Right lobe of liver (tissue), 6 donors: Measurements from ENCODE around the gene LHPP. TPM values are rescaled to one million over a fixed set of nuclear protein-coding genes. Genes with fewer than 3 reads are reported as not detected.

Source experiments
- ATAC-seq, 4 donors: fragments of 200-7000 bp; cut with Tn5 transposase; one replicate each; pipeline ENCODE4 v1.9.1; 2020; ENCODE audit warnings: mild to moderate bottlenecking in 4 of 4, moderate library complexity in 4 of 4
- DNase-seq, 3 donors: peaks; one replicate each; pipeline ENCODE4 v3.0.0-alpha.2; 2020
- H3K27ac ChIP-seq, 3 donors: fragments of 200-600 bp; one replicate each; pipeline ENCODE4 v1.8.0; 2022
- H3K27me3 ChIP-seq, 2 donors: fragments of 200-600 bp; one replicate each; pipeline ENCODE4 v1.8.0; 2022
- H3K36me3 ChIP-seq, 4 donors: fragments of 200-600 bp; sonication (generic) in 1 of 4; one replicate each; pipeline versions ENCODE4 v1.5.1 to v1.8.0; 2017 to 2022; ENCODE audit warnings: control low read depth in 1 of 4
- H3K4me1 ChIP-seq, 4 donors: fragments of 200-600 bp; sonication (generic) in 1 of 4; one replicate each; pipeline versions ENCODE4 v1.5.1 to v1.8.0; 2017 to 2022; ENCODE audit warnings: control low read depth in 1 of 4
- H3K4me3 ChIP-seq, 3 donors: fragments of 200-600 bp; one replicate each; pipeline ENCODE4 v1.8.0; 2022
- H3K9me3 ChIP-seq, 4 donors: fragments of 200-600 bp; sonication (generic) in 1 of 4; one replicate each; pipeline versions ENCODE4 v1.5.1 to v1.8.0; 2017 to 2022; ENCODE audit warnings: control low read depth in 1 of 4
- CTCF ChIP-seq, 4 donors: fragments of 200-600 bp in 3 of 4; fragments of 450-650 bp in 1 of 4; IDR thresholded peaks; one replicate each; pipeline versions ENCODE4 v1.5.1 to v1.8.0; 2016 to 2022; ENCODE audit warnings: antibody characterized with exemption in 4 of 4, mild to moderate bottlenecking in 2 of 4
- POLR2A ChIP-seq: fragments of 450-650 bp; IDR thresholded peaks from one replicate; pipeline ENCODE4 v1.6.1; 2017; ENCODE audit warnings: antibody characterized with exemption, mild to moderate bottlenecking
- WGBS: methylation state at CpG from one replicate; pipeline ENCODE4 v1.1.6; 2018; ENCODE audit warnings: low coverage, low lambda C conversion rate; ENCODE audit not compliant: insufficient coverage; ENCODE audit errors: missing lambda C conversion rate; 5-methylcytosine and 5-hydroxymethylcytosine counted together
- intact Hi-C, 2 donors: fragments of 100-400 bp; cut with DNase I; formaldehyde crosslinking; loops; one replicate each; pipeline versions ENCODE4 v1.11.2 to v1.14.1; 2022
- total RNA-seq, 6 experiments: library from RNA; depleted of rRNA in 2 of 6; stranded (reverse); fragments of >200 nt in 2 of 6; fragmentation: NEBNext Ultra II Directional in 3 of 6; extraction: Animal tissue kit (Norgen Biotek cat#: 25700) in 3 of 6; gene quantifications; one replicate each; pipeline versions ENCODE4 v1.1.0 to v1.2.4, GENCODE V29; 2016 to 2023
- donor health status: DM: no; HTN: yes; CAD: no.
- donor health status: DM: no; HTN: no; CAD: no.
- donor health status: DM: no; HTN: no; CAD: no.
- donor health status: DM: no; HTN: yes; CAD: no.
- donor health status: DM: no; HTN: yes; CAD: no.

The LHPP gene
- total RNA-seq, 6 experiments from 2014 or later, result 19.3 to 56.3 (median 36.3) TPM

GRCh38 chr10:124632566-124632965 lies 170.9 kb downstream of the LHPP start:
- ATAC-seq, result peak in 3 of 4 donors; percentile 1 to 21 (median 7)
- H3K4me1 ChIP-seq, result peaks cover 0 to 4% (median 2%) of the 10 kb centered on the region in 4 donors
- TF ChIP-seq POLR2A (no peak), CTCF (IDR thresholded peaks at IDR 0.05) (no peak)
- H3K27me3 ChIP-seq, result no peaks in the 10 kb centered on the region
- peak overlapping the region in 1 of 3 donors; percentile 18 for H3K27ac ChIP-seq
- H3K4me3 ChIP-seq, result no peak overlapping the region
- WGBS, result 84% methylated on average over 5 of the region's 10 CpGs
- no peaks in the 10 kb centered on the region for H3K36me3 ChIP-seq
- intact Hi-C loops, result no loop called here
- H3K9me3 ChIP-seq, result no peaks in the 10 kb centered on the region
- no peak for DNase-seq

- H3K27ac ChIP-seq, result no peak overlapping the region
- ATAC-seq (no peak), DNase-seq (no peak)
- H3K4me3 ChIP-seq, result no peak overlapping the region
- 100% methylated on average over 3 of the region's 19 CpGs for WGBS
- no peak for TF ChIP-seq POLR2A
- TF ChIP-seq CTCF (IDR thresholded peaks at IDR 0.05), result no peak
- intact Hi-C loops, result no loop called here
- H3K4me1 ChIP-seq, result peaks cover 0 to 12% (median 2%) of the 10 kb centered on the region in 4 donors
- H3K27me3 ChIP-seq, result no peaks in the 10 kb centered on the region
- H3K9me3 ChIP-seq, result no peaks in the 10 kb centered on the region
- H3K36me3 ChIP-seq, result no peaks in the 10 kb centered on the region
Measured at GRCh38 chr10:124636271-124636995, 174.8 kb downstream of the LHPP start.

- Histone ChIP-seq H3K4me1 (peaks cover 0 to 12% (median 2%) of the 10 kb centered on the region in 4 donors), H3K9me3 (no peaks in the 10 kb centered on the region), H3K27ac (no peak overlapping the region), H3K27me3 (no peaks in the 10 kb centered on the region), H3K36me3 (no peaks in the 10 kb centered on the region), H3K4me3 (no peak overlapping the region)
- ATAC-seq (no peak), DNase-seq (no peak)
- TF ChIP-seq CTCF (IDR thresholded peaks at IDR 0.05) (no peak), POLR2A (no peak)
- 100% methylated on average over 1 of the region's 14 CpGs for WGBS
- intact Hi-C loops, result no loop called here
Measured at GRCh38 chr10:124637091-124637700, 175.6 kb downstream of the LHPP start.

GRCh38 chr10:124637746-124638145 lies 176.1 kb downstream of the LHPP start:
- Histone ChIP-seq H3K9me3 (no peaks in the 10 kb centered on the region), H3K4me1 (peaks cover 0 to 12% (median 0%) of the 10 kb centered on the region in 4 donors), H3K4me3 (no peak overlapping the region), H3K27me3 (no peaks in the 10 kb centered on the region), H3K27ac (no peak overlapping the region), H3K36me3 (no peaks in the 10 kb centered on the region)
- WGBS, result 95% methylated on average over 3 of the region's 8 CpGs
- ATAC-seq, result no peak
- no peak for DNase-seq
- TF ChIP-seq CTCF (IDR thresholded peaks at IDR 0.05) (no peak), POLR2A (no peak)
- intact Hi-C loops, result no loop called here
